Measurements from ENCODE around the gene NOC2L. TPM values are rescaled to one million over a fixed set of nuclear protein-coding genes. Genes with fewer than 3 reads are reported as not detected.

The NOC2L gene
- polyA plus RNA-seq, 2 of the 4 experiments (the other 2 are of a cell fraction), result 48.4 to 73.5 TPM

- ATAC-seq, result peak in 1 of 2 experiments; percentile 3; a peak in 1 of 6 replicates
- WGBS (ENCODE audit: missing lambda C conversion rate), result 6% methylated on average over 25 of the region's 58 CpGs
- Histone ChIP-seq H3K4me1 (peaks cover 24% of the 10 kb centered on the region), H3K4me3 (peak overlapping the region; percentile 77), H3K27ac (peak overlapping the region; percentile 97 to 100), H3K4me2 (peak overlapping the region; percentile 95), H3K9me3 (no peaks in the 10 kb centered on the region)
- CTCF ChIA-PET, result interaction anchor here (0.6 to 4.1 kb wide), 16 partner anchors 9 to 313 kb away, joined by 3 to 52 read pairs (median 4); partner anchors contain the start of genes ISG15 and PERM1
- DNase-seq (ENCODE audit: low read depth in 1 of 2, low spot score in 1 of 2), result no peak
- POLR2A ChIA-PET, result interaction anchor here (1.1 to 1.2 kb wide), 2 partner anchors 18 to 63 kb away, joined by 5 read pairs; partner anchors contain the start of gene AGRN
- TF ChIP-seq PHF8 (IDR thresholded peaks at IDR 0.05; ENCODE audit: borderline replicate concordance, low read depth) (peak; percentile 12; the same call in 1 of the 2 replicates), CHD4 (IDR thresholded peaks at IDR 0.05; ENCODE audit: borderline replicate concordance) (no peak), MYC (IDR thresholded peaks at IDR 0.05; ENCODE audit: borderline replicate concordance, low read length) (no peak), GATA3 (IDR thresholded peaks at IDR 0.05; ENCODE audit: borderline replicate concordance) (no peak), HES2 (IDR thresholded peaks at IDR 0.05) (no peak), CBX8 (IDR thresholded peaks at IDR 0.05) (no peak), TFCP2L1 (CRISPR knock-in tag; IDR thresholded peaks at IDR 0.05) (0 out of 2 replicates have a peak, but pooled peaks have one; percentile 1), EP300 (IDR thresholded peaks at IDR 0.05) (no peak), ZSCAN20 (CRISPR knock-in tag; IDR thresholded peaks at IDR 0.05) (no peak), RAD21 (conservative IDR thresholded peaks at IDR 0.05 in 1 of 2, IDR thresholded peaks at IDR 0.05 in 1 of 2) (no peak), NR3C1 (IDR thresholded peaks at IDR 0.05) (no peak), ELK1 (IDR thresholded peaks at IDR 0.05; ENCODE audit: low read depth, low read length) (no peak), ZNF302 (CRISPR knock-in tag; IDR thresholded peaks at IDR 0.05) (no peak)
- no peak for FAIRE-seq
Measured at GRCh38 chr1:1001057-1001783, 42.2 kb upstream of the NOC2L start.

GRCh38 chr1:1000357-1001056 is 41.5 kb upstream of the NOC2L start:
- Histone ChIP-seq H3K9me3 (no peaks in the 10 kb centered on the region), H3K4me2 (peak overlapping the region; percentile 95), H3K4me3 (peak overlapping the region; percentile 77), H3K27ac (peak overlapping the region; percentile 97 to 100), H3K4me1 (peaks cover 23% of the 10 kb centered on the region)
- POLR2A ChIA-PET, result interaction anchor here (1.0 kb wide), 1 partner anchor 59 kb away, joined by 3 read pairs; no protein-coding TSS in a partner anchor
- DNase-seq (ENCODE audit: low read depth in 1 of 2, low spot score in 1 of 2) (peak in 1 of 2 experiments; percentile 95), ATAC-seq (peak; percentile 41 to 62), FAIRE-seq (no peak)
- CTCF ChIA-PET, result interaction anchor here (0.6 to 4.3 kb wide), 12 partner anchors 8 to 64 kb away, joined by 3 to 52 read pairs (median 6); partner anchors contain the start of genes ISG15 and PERM1
- 5% methylated on average over 6 of the region's 75 CpGs for WGBS (ENCODE audit: missing lambda C conversion rate)
- TF ChIP-seq FOSL2 (IDR thresholded peaks at IDR 0.05) (no peak), FOSL2 (CRISPR knock-in tag; IDR thresholded peaks at IDR 0.05) (peak; percentile 99), HMGXB4 (CRISPR knock-in tag; IDR thresholded peaks at IDR 0.05; ENCODE audit: borderline replicate concordance) (peak; percentile 72; the same call in 1 of the 2 replicates), JUN (IDR thresholded peaks at IDR 0.05) (peak; percentile 26 to 37; a peak in 2 of 5 replicates), GATA3 (IDR thresholded peaks at IDR 0.05; ENCODE audit: borderline replicate concordance) (peak; percentile 63), FOSB (CRISPR knock-in tag; IDR thresholded peaks at IDR 0.05) (peak; percentile 88; the same call in 1 of the 2 replicates), JUNB (IDR thresholded peaks at IDR 0.05) (no peak), TFCP2L1 (CRISPR knock-in tag; IDR thresholded peaks at IDR 0.05) (peak; percentile 72; the same call in 1 of the 2 replicates), KDM1A (IDR thresholded peaks at IDR 0.05; ENCODE audit: low read depth) (no peak), CEBPB (IDR thresholded peaks at IDR 0.05) (peak; percentile 53 to 81; a peak in 3 of 4 replicates), FOXS1 (CRISPR knock-in tag; IDR thresholded peaks at IDR 0.05) (peak; percentile 83), EHF (CRISPR knock-in tag; IDR thresholded peaks at IDR 0.05) (peak; percentile 81), SREBF2 (IDR thresholded peaks at IDR 0.05) (no peak), POLR2A (IDR thresholded peaks at IDR 0.05; ENCODE audit: low read length) (peak; percentile 32), NPAS2 (CRISPR knock-in tag; IDR thresholded peaks at IDR 0.05; ENCODE audit: borderline replicate concordance) (peak; percentile 91), TP53 (CRISPR knock-in tag; IDR thresholded peaks at IDR 0.05) (peak; percentile 89), NR3C1 (IDR thresholded peaks at IDR 0.05) (no peak), KDM5A (IDR thresholded peaks at IDR 0.05) (no peak), RFX5 (IDR thresholded peaks at IDR 0.05) (0 out of 2 replicates have a peak, but pooled peaks have one; percentile 38), MAZ (IDR thresholded peaks at IDR 0.05; ENCODE audit: borderline replicate concordance, low read depth, low read length) (0 out of 2 replicates have a peak, but pooled peaks have one; percentile 37), RARB (CRISPR knock-in tag; IDR thresholded peaks at IDR 0.05) (peak; percentile 89), E2F6 (IDR thresholded peaks at IDR 0.05; ENCODE audit: borderline replicate concordance, low read depth) (peak; percentile 89), CHD2 (IDR thresholded peaks at IDR 0.05; ENCODE audit: low read length, partially characterized antibody) (no peak), MYC (IDR thresholded peaks at IDR 0.05; ENCODE audit: borderline replicate concordance, low read length) (peak; percentile 96)

All from A549 (cell line).